IPS-NIHi11 (cell line): ENCODE results near the gene ID3.
A peak's percentile ranks its signal among the peaks of the same experiment; 100 is the strongest.

ENCODE experiments used
- DNase-seq: peaks from one replicate; pipeline ENCODE4 v3.0.0; 2012; ENCODE audit warnings: mixed read lengths, low spot score

Gene ID3

GRCh38 chr1:23564529-23565122 is 5.3 kb upstream of the ID3 start:
- DNase-seq: no peak

- DNase-seq: no peak
These were observed 4.6 kb upstream of the ID3 start for GRCh38 chr1:23563755-23564374.

GRCh38 chr1:23563003-23563402 is 3.7 kb upstream of the ID3 start:
- DNase-seq: no peak

GRCh38 chr1:23562137-23562876 is 3.0 kb upstream of the ID3 start:
- peak; percentile 86 for DNase-seq

GRCh38 chr1:23561813-23562100 is 2.5 kb upstream of the ID3 start:
- DNase-seq: no peak

GRCh38 chr1:23561076-23561812 is 1.9 kb upstream of the ID3 start:
- no peak for DNase-seq

- DNase-seq: no peak
These were observed 862 bp upstream of the ID3 start for GRCh38 chr1:23559985-23560741.

GRCh38 chr1:23558872-23559135 is 497 bp downstream of the ID3 start:
- DNase-seq: no peak

GRCh38 chr1:23558140-23558871 is 995 bp downstream of the ID3 start:
- no peak for DNase-seq

- DNase-seq: no peak
These were observed 1.7 kb downstream of the ID3 start for GRCh38 chr1:23557471-23558124.

- DNase-seq: no peak
These were observed 2.4 kb downstream of the ID3 start for GRCh38 chr1:23556635-23557470.

- no peak for DNase-seq
These were observed 3.2 kb downstream of the ID3 start for GRCh38 chr1:23555986-23556634.

GRCh38 chr1:23555270-23555985 is 3.9 kb downstream of the ID3 start:
- no peak for DNase-seq

- DNase-seq: peak; percentile 87
These were observed 4.6 kb downstream of the ID3 start for GRCh38 chr1:23554481-23555269.

- DNase-seq: no peak
These were observed 5.2 kb downstream of the ID3 start for GRCh38 chr1:23554127-23554480.

GRCh38 chr1:23553231-23554126 is 5.8 kb downstream of the ID3 start:
- peak; percentile 16 for DNase-seq

GRCh38 chr1:23551849-23552248 is 7.5 kb downstream of the ID3 start:
- no peak for DNase-seq
